ENCODE results near the gene ATP6V1D.

DNA sequence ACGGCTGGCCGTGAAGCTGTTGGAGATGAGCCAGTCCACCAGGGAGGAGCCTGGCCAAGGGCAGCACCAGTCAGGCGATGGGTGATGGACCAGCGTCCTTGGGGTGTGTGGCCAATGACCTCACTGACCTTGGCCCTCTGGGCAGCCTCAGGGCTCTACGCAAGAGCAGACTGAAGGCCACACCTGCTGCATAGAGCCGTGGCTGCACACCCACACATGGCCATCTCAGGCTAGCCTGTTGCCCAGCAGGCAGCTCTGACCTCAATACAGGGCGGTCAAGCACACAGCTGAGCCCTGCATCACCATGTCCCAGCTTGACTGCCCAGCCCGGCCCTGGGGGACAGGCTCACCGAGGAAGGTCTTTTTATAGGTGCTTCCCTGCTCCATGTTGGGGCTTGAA lies 33.2 kb upstream of the ATP6V1D start:
- TF ChIP-seq, protein P1, sequence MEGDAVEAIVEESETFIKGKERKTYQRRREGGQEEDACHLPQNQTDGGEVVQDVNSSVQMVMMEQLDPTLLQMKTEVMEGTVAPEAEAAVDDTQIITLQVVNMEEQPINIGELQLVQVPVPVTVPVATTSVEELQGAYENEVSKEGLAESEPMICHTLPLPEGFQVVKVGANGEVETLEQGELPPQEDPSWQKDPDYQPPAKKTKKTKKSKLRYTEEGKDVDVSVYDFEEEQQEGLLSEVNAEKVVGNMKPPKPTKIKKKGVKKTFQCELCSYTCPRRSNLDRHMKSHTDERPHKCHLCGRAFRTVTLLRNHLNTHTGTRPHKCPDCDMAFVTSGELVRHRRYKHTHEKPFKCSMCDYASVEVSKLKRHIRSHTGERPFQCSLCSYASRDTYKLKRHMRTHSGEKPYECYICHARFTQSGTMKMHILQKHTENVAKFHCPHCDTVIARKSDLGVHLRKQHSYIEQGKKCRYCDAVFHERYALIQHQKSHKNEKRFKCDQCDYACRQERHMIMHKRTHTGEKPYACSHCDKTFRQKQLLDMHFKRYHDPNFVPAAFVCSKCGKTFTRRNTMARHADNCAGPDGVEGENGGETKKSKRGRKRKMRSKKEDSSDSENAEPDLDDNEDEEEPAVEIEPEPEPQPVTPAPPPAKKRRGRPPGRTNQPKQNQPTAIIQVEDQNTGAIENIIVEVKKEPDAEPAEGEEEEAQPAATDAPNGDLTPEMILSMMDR (conservative IDR thresholded peaks at IDR 0.05; ENCODE audit: low read length) = no peak
- TF ChIP-seq EZH2phosphoT487 (IDR thresholded peaks at IDR 0.05; ENCODE audit: borderline replicate concordance) = no peak

Data from Loucy (cell line).